Mesendoderm (in vitro differentiated cells): Measurements from ENCODE around the gene USP13.

Experiments used
- DNase-seq: peaks from one replicate; pipeline ENCODE4 v3.0.0; 2013
- H2AK5ac ChIP-seq: 2 replicates; pipeline ENCODE4 v1.6.1; 2013; ENCODE audit warnings: low read length, inconsistent platforms
- H2BK120ac ChIP-seq: 2 replicates; pipeline ENCODE4 v1.6.1; 2013; ENCODE audit warnings: low read depth, mild to moderate bottlenecking, low read length, moderate library complexity, mixed read lengths
- H2BK15ac ChIP-seq: replicated peaks from 2 replicates; pipeline ENCODE4 v1.6.1; 2013; ENCODE audit warnings: low read depth, mild to moderate bottlenecking, moderate library complexity
- H2BK5ac ChIP-seq: 2 replicates; pipeline ENCODE4 v1.6.1; 2013; ENCODE audit warnings: low read length, inconsistent platforms
- H3K18ac ChIP-seq: 2 replicates; pipeline ENCODE4 v1.6.1; 2013; ENCODE audit warnings: mild to moderate bottlenecking, low read length, mixed read lengths
- H3K23ac ChIP-seq: one replicate; pipeline ENCODE4 v1.6.1; 2013; ENCODE audit warnings: low read length
- H3K27ac ChIP-seq: 2 replicates; pipeline ENCODE4 v1.5.1; 2013; ENCODE audit warnings: low read depth, mild to moderate bottlenecking, inconsistent platforms, low read length, moderate library complexity
- H3K27me3 ChIP-seq: 2 replicates; pipeline ENCODE4 v1.6.1; 2013; ENCODE audit warnings: low read length, control low read depth, mild to moderate bottlenecking, inconsistent platforms; ENCODE audit not compliant: insufficient read depth, poor library complexity
- H3K36me3 ChIP-seq: 2 replicates; pipeline ENCODE4 v1.6.1; 2013; ENCODE audit warnings: low read length, inconsistent platforms; ENCODE audit not compliant: control insufficient read depth, insufficient read depth
- H3K4ac ChIP-seq: one replicate; pipeline ENCODE4 v1.6.1; 2013; ENCODE audit warnings: low read depth, mild to moderate bottlenecking, low read length, moderate library complexity
- H3K4me1 ChIP-seq: 2 replicates; pipeline ENCODE4 v1.6.1; 2013; ENCODE audit warnings: low read depth, low read length, inconsistent platforms; ENCODE audit not compliant: control insufficient read depth
- H3K4me2 ChIP-seq: 2 replicates; pipeline ENCODE4 v1.6.1; 2013; ENCODE audit warnings: low read length
- H3K4me3 ChIP-seq: 2 replicates; pipeline ENCODE4 v1.5.1; 2013; ENCODE audit warnings: mild to moderate bottlenecking, low read length
- H3K56ac ChIP-seq: one replicate; pipeline ENCODE4 v1.6.1; 2013; ENCODE audit warnings: low read length
- H3K79me1 ChIP-seq: 2 replicates; pipeline ENCODE4 v1.6.1; 2013; ENCODE audit warnings: low read length, inconsistent platforms
- H3K79me2 ChIP-seq: 2 replicates; pipeline ENCODE4 v1.6.1; 2013; ENCODE audit warnings: mild to moderate bottlenecking, low read length; ENCODE audit not compliant: control insufficient read depth, insufficient read depth
- H3K9ac ChIP-seq: 2 replicates; pipeline ENCODE4 v1.6.1; 2013; ENCODE audit warnings: low read length, inconsistent platforms
- H4K5ac ChIP-seq: one replicate; pipeline ENCODE4 v1.6.1; 2013; ENCODE audit warnings: low read length
- H4K8ac ChIP-seq: one replicate; pipeline ENCODE4 v1.6.1; 2013; ENCODE audit warnings: low read depth, mild to moderate bottlenecking, control low read depth, low read length, moderate library complexity
- WGBS: extraction: QIAGEN DNeasy Blood & Tissue Kit; methylation state at CpG from one replicate; pipeline ENCODE4 v1.1.7; 2013; ENCODE audit warnings: low lambda C conversion rate, missing lambda C conversion rate; ENCODE audit not compliant: insufficient coverage; ENCODE audit errors: extremely low coverage; 5-methylcytosine and 5-hydroxymethylcytosine counted together

Gene USP13

GRCh38 chr3:179733797-179734196 is 81.0 kb downstream of the USP13 start:
- H2AK5ac ChIP-seq = no peak overlapping the region
- no peak overlapping the region for H2BK15ac ChIP-seq
- no CpG with 5 or more reads among the region's 5 CpGs for WGBS
- H2BK5ac ChIP-seq = no peak overlapping the region
- H3K79me1 ChIP-seq = no peaks in the 10 kb centered on the region
- H3K27me3 ChIP-seq = no peaks in the 10 kb centered on the region
- H2BK120ac ChIP-seq = no peak overlapping the region
- H3K56ac ChIP-seq = no peak overlapping the region
- H3K23ac ChIP-seq = no peak overlapping the region
- no peak overlapping the region for H3K4me2 ChIP-seq
- no peaks in the 10 kb centered on the region for H3K4me1 ChIP-seq
- no peak overlapping the region for H3K9ac ChIP-seq
- no peak overlapping the region for H3K4me3 ChIP-seq
- DNase-seq = no peak
- H3K79me2 ChIP-seq = no peaks in the 10 kb centered on the region
- peaks cover 1% of the 10 kb centered on the region for H3K36me3 ChIP-seq
- H4K8ac ChIP-seq = no peak overlapping the region
- no peak overlapping the region for H3K27ac ChIP-seq
- no peak overlapping the region for H4K5ac ChIP-seq
- no peak overlapping the region for H3K18ac ChIP-seq
- H3K4ac ChIP-seq = no peak overlapping the region

DNA sequence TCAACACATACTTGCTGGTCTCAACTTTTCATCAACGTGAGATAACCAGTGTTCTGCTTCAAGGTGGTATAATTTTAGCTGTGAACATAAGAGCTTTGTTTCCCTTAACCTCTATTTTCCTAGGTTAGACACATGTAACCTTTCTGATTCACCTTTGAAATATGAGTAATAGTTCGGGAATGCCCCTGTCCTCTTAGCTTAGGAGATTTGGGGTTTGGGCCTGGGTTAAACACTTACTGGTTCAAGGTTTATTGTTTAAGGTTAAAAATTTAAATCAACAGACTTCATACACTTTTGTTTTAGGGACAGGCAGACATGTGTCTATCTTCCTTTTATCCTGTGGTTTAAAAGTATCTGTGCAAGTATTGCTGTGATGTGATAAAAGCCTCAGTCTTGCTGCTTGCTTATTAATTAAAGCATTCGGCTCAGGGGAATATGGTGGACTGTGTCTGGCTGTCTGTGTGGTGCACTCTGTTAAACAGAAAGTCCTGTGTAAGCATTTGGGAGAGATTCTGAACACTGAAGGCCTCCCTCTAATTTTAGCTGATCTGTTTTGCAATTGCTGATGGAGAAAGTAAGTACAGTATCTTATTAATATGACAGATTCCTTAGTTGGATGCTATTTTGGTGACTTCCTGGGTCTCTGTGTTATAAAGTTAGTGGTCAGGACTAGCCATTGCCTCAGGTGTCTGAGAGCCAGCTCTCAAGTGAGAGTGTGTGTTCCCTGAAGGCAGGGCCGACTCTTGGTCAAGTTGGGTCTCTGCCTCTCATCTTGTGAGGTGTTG is 81.8 kb downstream of the USP13 start:
- H3K23ac ChIP-seq = no peak overlapping the region
- no peak overlapping the region for H4K8ac ChIP-seq
- no peaks in the 10 kb centered on the region for H3K27me3 ChIP-seq
- no peaks in the 10 kb centered on the region for H3K4me1 ChIP-seq
- H2BK15ac ChIP-seq = no peak overlapping the region
- no peak overlapping the region for H3K4me3 ChIP-seq
- no peak overlapping the region for H3K56ac ChIP-seq
- H2AK5ac ChIP-seq = no peak overlapping the region
- H3K18ac ChIP-seq = no peak overlapping the region
- no peak overlapping the region for H3K27ac ChIP-seq
- no peaks in the 10 kb centered on the region for H3K79me1 ChIP-seq
- no peak overlapping the region for H4K5ac ChIP-seq
- H3K4ac ChIP-seq = no peak overlapping the region
- no peak overlapping the region for H2BK120ac ChIP-seq
- no peaks in the 10 kb centered on the region for H3K79me2 ChIP-seq
- H3K4me2 ChIP-seq = no peak overlapping the region
- H3K36me3 ChIP-seq = peaks cover 1% of the 10 kb centered on the region
- no peak overlapping the region for H2BK5ac ChIP-seq
- DNase-seq = no peak
- no peak overlapping the region for H3K9ac ChIP-seq
- WGBS = no CpG with 5 or more reads among the region's 4 CpGs

DNA sequence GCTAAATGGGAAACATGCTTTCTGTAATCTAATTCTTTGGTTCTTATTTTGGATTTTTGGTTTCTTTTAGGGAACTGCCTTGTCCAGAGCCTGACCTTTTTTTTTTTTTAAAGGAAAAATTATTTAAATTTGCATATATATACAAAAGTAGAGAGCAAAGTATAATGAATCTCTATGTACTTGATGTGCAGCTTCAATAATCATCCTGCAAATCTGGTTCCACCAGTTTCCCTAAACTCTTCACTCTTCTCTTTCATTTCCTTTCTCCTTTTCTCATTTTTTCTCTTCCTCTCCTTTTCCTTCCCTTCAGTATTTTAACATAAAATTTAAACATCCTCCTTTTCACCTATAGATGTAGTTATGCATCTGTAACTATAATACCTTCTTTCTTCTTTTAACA is 82.5 kb downstream of the USP13 start:
- Histone ChIP-seq H3K23ac (no peak overlapping the region), H3K56ac (no peak overlapping the region), H3K36me3 (peaks cover 1% of the 10 kb centered on the region), H3K4me2 (no peak overlapping the region), H3K4me3 (no peak overlapping the region), H3K4me1 (no peaks in the 10 kb centered on the region), H2BK5ac (no peak overlapping the region), H2BK15ac (no peak overlapping the region), H3K27ac (no peak overlapping the region), H3K79me2 (no peaks in the 10 kb centered on the region), H3K4ac (no peak overlapping the region), H4K8ac (no peak overlapping the region), H4K5ac (no peak overlapping the region), H3K27me3 (no peaks in the 10 kb centered on the region), H3K18ac (no peak overlapping the region), H3K79me1 (no peaks in the 10 kb centered on the region), H3K9ac (no peak overlapping the region), H2AK5ac (no peak overlapping the region), H2BK120ac (no peak overlapping the region)
- no peak for DNase-seq

DNA sequence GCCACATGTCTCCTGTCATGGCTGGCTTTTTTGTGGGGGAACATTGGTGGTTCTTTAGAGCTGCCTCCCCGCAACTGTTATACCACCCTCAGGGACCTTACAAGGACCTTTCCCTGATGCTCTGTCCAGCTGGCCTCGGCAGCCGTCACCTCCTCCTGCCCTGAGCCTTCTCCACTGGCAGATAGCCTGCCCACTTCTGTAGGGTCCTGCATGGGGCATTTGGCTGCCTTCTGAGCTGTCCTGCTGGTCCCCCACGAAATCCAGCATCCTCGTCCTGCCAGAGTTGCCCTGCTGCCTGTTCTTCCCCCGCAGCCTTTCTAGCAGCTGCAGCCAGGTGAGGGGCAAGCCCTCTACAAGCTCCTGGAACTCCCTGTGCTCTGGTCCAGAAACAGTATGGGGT is 86.2 kb downstream of the USP13 start:
- no peaks in the 10 kb centered on the region for H3K79me1 ChIP-seq

DNA sequence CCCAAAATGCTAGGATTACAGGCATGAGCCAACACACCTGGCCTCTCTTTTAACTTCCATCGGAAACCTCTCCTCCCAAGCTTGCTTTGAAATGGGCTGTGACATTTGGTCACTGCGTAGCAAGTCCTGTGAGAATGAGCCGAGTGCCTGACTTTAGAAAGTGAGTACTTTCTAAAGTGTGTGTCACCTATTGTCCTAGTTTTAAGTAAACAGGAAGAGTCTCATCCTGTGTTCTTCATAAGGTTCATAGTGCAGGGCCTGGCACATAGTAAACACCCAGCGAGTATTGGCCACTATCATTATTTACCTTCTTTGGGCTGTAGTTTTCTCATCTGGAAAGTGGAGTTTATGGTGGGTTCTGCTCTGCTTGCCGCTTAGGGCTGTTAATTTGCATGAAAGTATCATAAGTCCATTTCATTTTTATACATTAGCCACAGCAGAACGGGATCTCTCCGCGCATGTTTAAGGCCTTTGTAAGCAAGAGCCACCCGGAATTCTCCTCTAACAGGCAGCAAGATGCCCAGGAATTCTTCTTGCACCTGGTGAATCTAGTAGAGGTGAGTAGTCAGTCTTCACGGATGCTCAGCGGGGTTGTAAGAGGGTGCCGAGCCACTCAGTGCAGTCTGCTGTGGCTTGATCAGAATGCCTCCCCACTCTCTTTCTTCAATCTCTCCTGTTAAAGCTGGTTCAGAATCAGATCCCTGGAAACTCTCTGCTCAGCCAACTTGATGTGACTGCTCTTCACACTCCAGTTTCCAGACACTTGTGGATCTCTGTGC is 87.2 kb downstream of the USP13 start:
- Histone ChIP-seq H3K27ac (no peak overlapping the region), H3K4me3 (no peak overlapping the region), H3K4me2 (no peak overlapping the region), H3K9ac (no peak overlapping the region), H3K56ac (no peak overlapping the region), H3K79me1 (no peaks in the 10 kb centered on the region), H2BK5ac (no peak overlapping the region), H3K23ac (no peak overlapping the region), H2AK5ac (no peak overlapping the region), H3K4me1 (no peaks in the 10 kb centered on the region), H2BK120ac (no peak overlapping the region), H4K8ac (no peak overlapping the region), H3K4ac (no peak overlapping the region), H2BK15ac (no peak overlapping the region), H3K27me3 (no peaks in the 10 kb centered on the region), H3K36me3 (peaks cover 3% of the 10 kb centered on the region), H3K18ac (no peak overlapping the region), H3K79me2 (no peaks in the 10 kb centered on the region), H4K5ac (no peak overlapping the region)
- no peak for DNase-seq
- no CpG with 5 or more reads among the region's 12 CpGs for WGBS

More for the DNA sequence above, 86.2 kb downstream of the USP13 start:
- Histone ChIP-seq H3K23ac (no peak overlapping the region), H3K36me3 (peaks cover 3% of the 10 kb centered on the region), H3K4me2 (no peak overlapping the region), H4K5ac (no peak overlapping the region), H3K9ac (no peak overlapping the region), H2BK15ac (no peak overlapping the region), H2AK5ac (no peak overlapping the region), H2BK5ac (no peak overlapping the region), H3K27ac (no peak overlapping the region), H4K8ac (no peak overlapping the region), H2BK120ac (no peak overlapping the region), H3K56ac (no peak overlapping the region), H3K4me3 (no peak overlapping the region), H3K27me3 (no peaks in the 10 kb centered on the region), H3K18ac (no peak overlapping the region), H3K4ac (no peak overlapping the region), H3K79me2 (no peaks in the 10 kb centered on the region), H3K4me1 (no peaks in the 10 kb centered on the region)
- DNase-seq = no peak
- no CpG with 5 or more reads among the region's 6 CpGs for WGBS
